CD14-positive monocyte (primary cell): ENCODE results near the gene ZNF688. TPM values are rescaled to one million over a fixed set of nuclear protein-coding genes. Genes with fewer than 3 reads are reported as not detected.
A peak's percentile ranks its signal among the peaks of the same experiment; 100 is the strongest.
"Not testable (repeated sequence)": the region's sequence is repeated elsewhere in the genome, so short reads cannot be mapped to it uniquely, and the experiment has no call there.

Experiments used
- DNase-seq, 3 donors: peaks; one replicate each; pipeline ENCODE4 v3.0.0-alpha.2; 2011 to 2022
- H2AFZ ChIP-seq: 2 replicates; pipeline ENCODE4 v1.6.0; 2012; ENCODE audit warnings: mild to moderate bottlenecking, low read depth, low read length, inconsistent platforms; ENCODE audit not compliant: insufficient read depth, poor library complexity, severe bottlenecking
- H3K27ac ChIP-seq, 2 donors: 1 replicate in 1 of 2; 2 replicates in 1 of 2; pipeline ENCODE4 v1.5.1; 2012 to 2013; ENCODE audit warnings: low read length in 2 of 2, control low read depth in 1 of 2, inconsistent platforms in 1 of 2, low read depth in 1 of 2, mild to moderate bottlenecking in 1 of 2
- H3K27me3 ChIP-seq, 2 donors: one replicate each; pipeline versions ENCODE4 v1.6.0 to v1.6.1; 2011 to 2013; ENCODE audit warnings: low read length in 2 of 2; ENCODE audit not compliant: control insufficient read depth in 2 of 2, insufficient read depth in 2 of 2
- H3K36me3 ChIP-seq, 2 donors: replicated peaks in 1 of 2; 1 replicate in 1 of 2; 2 replicates in 1 of 2; pipeline versions ENCODE4 v1.5.1 to v1.6.1; 2012 to 2013; ENCODE audit warnings: low read length in 2 of 2, control low read depth in 1 of 2, inconsistent platforms in 1 of 2, mild to moderate bottlenecking in 1 of 2; ENCODE audit not compliant: insufficient read depth in 2 of 2, control insufficient read depth in 1 of 2
- H3K4me1 ChIP-seq, 2 donors: 1 replicate in 1 of 2; 2 replicates in 1 of 2; pipeline versions ENCODE4 v1.5.1 to v1.6.1; 2012 to 2013; ENCODE audit warnings: low read length in 2 of 2, control low read depth in 1 of 2, inconsistent platforms in 1 of 2, mild to moderate bottlenecking in 1 of 2, moderate library complexity in 1 of 2; ENCODE audit not compliant: insufficient read depth in 2 of 2, control insufficient read depth in 1 of 2
- H3K4me2 ChIP-seq: replicated peaks from 2 replicates; pipeline ENCODE3; 2012; ENCODE audit warnings: low read length, moderate library complexity, mild to moderate bottlenecking; ENCODE audit not compliant: poor library complexity, severe bottlenecking; ENCODE audit errors: extremely low read depth
- H3K4me3 ChIP-seq, 3 experiments: fragments of 200-600 bp in 1 of 3; sonication (generic) in 1 of 3; replicated peaks in 1 of 3; 1 replicate in 2 of 3; 2 replicates in 1 of 3; pipeline ENCODE4 v1.5.1; 2011 to 2013; ENCODE audit warnings: low read length in 3 of 3, mild to moderate bottlenecking in 3 of 3, control low read depth in 2 of 3, low read depth in 2 of 3, inconsistent platforms in 1 of 3, moderate library complexity in 1 of 3
- H3K79me2 ChIP-seq: 2 replicates; pipeline ENCODE4 v1.6.0; 2012; ENCODE audit warnings: mild to moderate bottlenecking, control low read depth, inconsistent platforms, low read length, moderate library complexity; ENCODE audit not compliant: insufficient read depth
- H3K9ac ChIP-seq: 2 replicates; pipeline ENCODE4 v1.6.0; 2017; ENCODE audit warnings: low read length, mild to moderate bottlenecking; ENCODE audit not compliant: insufficient read depth, poor library complexity, severe bottlenecking
- H3K9me3 ChIP-seq, 2 donors: replicated peaks in 1 of 2; 1 replicate in 1 of 2; 2 replicates in 1 of 2; pipeline versions ENCODE4 v1.5.1 to v1.6.1; 2012 to 2013; ENCODE audit warnings: low read length in 2 of 2, control low read depth in 1 of 2; ENCODE audit not compliant: control insufficient read depth in 1 of 2, insufficient read depth in 1 of 2
- H4K20me1 ChIP-seq: 2 replicates; pipeline ENCODE4 v1.6.0; 2012; ENCODE audit warnings: mild to moderate bottlenecking, low read length, control low read depth, moderate library complexity; ENCODE audit not compliant: insufficient read depth
- H3K27ac Mint-ChIP-seq, 7 donors: one replicate each; pipeline ENCODE4 v1.8.0; 2020; ENCODE audit warnings: mild to moderate bottlenecking in 7 of 7, mixed read lengths in 7 of 7, moderate library complexity in 6 of 7, inconsistent platforms in 2 of 7
- H3K27me3 Mint-ChIP-seq, 3 donors: one replicate each; pipeline ENCODE4 v1.8.0; 2021 to 2022; ENCODE audit warnings: low read depth in 3 of 3, mild to moderate bottlenecking in 3 of 3, mixed read lengths in 3 of 3, moderate library complexity in 3 of 3, inconsistent platforms in 1 of 3
- H3K36me3 Mint-ChIP-seq, 2 donors: one replicate each; pipeline ENCODE4 v1.8.0; 2020; ENCODE audit warnings: mixed read lengths in 2 of 2, inconsistent platforms in 1 of 2, mild to moderate bottlenecking in 1 of 2
- H3K4me1 Mint-ChIP-seq: one replicate; pipeline ENCODE4 v1.8.0; 2020; ENCODE audit warnings: mild to moderate bottlenecking, mixed read lengths
- H3K4me3 Mint-ChIP-seq, 2 donors: one replicate each; pipeline ENCODE4 v1.8.0; 2020; ENCODE audit warnings: mild to moderate bottlenecking in 2 of 2, mixed read lengths in 2 of 2, moderate library complexity in 1 of 2
- H3K9me3 Mint-ChIP-seq, 7 donors: one replicate each; pipeline ENCODE4 v1.8.0; 2020 to 2022; ENCODE audit warnings: mixed read lengths in 7 of 7, mild to moderate bottlenecking in 6 of 7, moderate library complexity in 6 of 7, inconsistent platforms in 2 of 7
- CTCF ChIP-seq: fragments of 200-600 bp; IDR thresholded peaks from one replicate; pipeline ENCODE4 v1.8.0; 2022; ENCODE audit warnings: antibody characterized with exemption, mild to moderate bottlenecking
- WGBS: methylation state at CpG from one replicate; pipeline ENCODE4 v1.1.5; 2013; ENCODE audit warnings: missing lambda C conversion rate; ENCODE audit not compliant: insufficient coverage; 5-methylcytosine and 5-hydroxymethylcytosine counted together
- intact Hi-C, 2 donors: fragments of 100-400 bp; cut with micrococcal nuclease; formaldehyde crosslinking; loops; one replicate each; pipeline versions ENCODE4 v1.15.0 to v1.15.1; 2023
- polyA plus RNA-seq, 3 donors: library from polyadenylated mRNA; depleted of rRNA in 1 of 3; unstranded in 2 of 3; stranded (reverse) in 1 of 3; fragments of 300-500 nt in 2 of 3; fragments of >200 nt in 1 of 3; fragmentation: Illumina TruSeq in 2 of 3; gene quantifications; 1 replicate in 2 of 3; 2 replicates in 1 of 3; pipeline ENCODE4 v1.2.3, GENCODE V29; 2012 to 2021

ZNF688 gene
- polyA plus RNA-seq, 3 donors, result 10.3 to 24.1 (median 18.9) TPM

GRCh38 chr16:30539000-30539964, 32.2 kb downstream of the ZNF688 start:
- no peaks in the 10 kb centered on the region for H3K9me3 Mint-ChIP-seq
- intact Hi-C loops, result loop anchor here in 1 of 2 donors (5.0 kb wide), 1 partner anchor 33 kb away; the partner anchor contains the start of gene ZNF688

GRCh38 chr16:30536391-30537024, 35.0 kb downstream of the ZNF688 start:
- not testable (repeated sequence) for H3K27ac ChIP-seq, H3K9me3 ChIP-seq, H3K9me3 Mint-ChIP-seq, H3K9ac ChIP-seq, H3K27me3 Mint-ChIP-seq, H4K20me1 ChIP-seq, H2AFZ ChIP-seq, H3K4me3 Mint-ChIP-seq, H3K27me3 ChIP-seq
- Histone ChIP-seq H3K79me2 (peaks cover 37% of the 10 kb centered on the region), H3K36me3 (peaks cover 11 to 16% of the 10 kb centered on the region in 2 donors), H3K4me1 (peaks cover 28 to 35% of the 10 kb centered on the region in 2 donors), H3K4me2 (peak overlapping the region; percentile 88), H3K4me3 (peak overlapping the region in 1 of 3 experiments; percentile 87)
- H3K27ac Mint-ChIP-seq, result peak overlapping the region in 5 of 7 donors; percentile 6 to 92 (median 71)
- H3K4me1 Mint-ChIP-seq, result peaks cover 34% of the 10 kb centered on the region
- intact Hi-C loops, result loop anchor here in 1 of 2 donors (5.0 kb wide), 1 partner anchor 36 kb away; the partner anchor contains the start of gene ZNF688
- 66% methylated on average over 7 of the region's 13 CpGs for WGBS
- peaks cover 8 to 20% of the 10 kb centered on the region in 2 donors for H3K36me3 Mint-ChIP-seq
- DNase-seq, result peak in 2 of 3 donors; percentile 31 to 56

More at GRCh38 chr16:30539000-30539964, 32.2 kb downstream of the ZNF688 start:
- TF ChIP-seq CTCF, result no peak
- Histone ChIP-seq H3K9ac (no peak overlapping the region), H3K27me3 (no peaks in the 10 kb centered on the region), H3K4me3 (no peak overlapping the region), H3K27ac (no peak overlapping the region), H3K79me2 (peaks cover 18% of the 10 kb centered on the region), H4K20me1 (no peaks in the 10 kb centered on the region), H3K4me2 (no peak overlapping the region), H2AFZ (no peak overlapping the region), H3K9me3 (no peaks in the 10 kb centered on the region), H3K36me3 (no peaks in the 10 kb centered on the region), H3K4me1 (peaks cover 16 to 21% of the 10 kb centered on the region in 2 donors)
- Mint-ChIP-seq H3K4me1 (peaks cover 25% of the 10 kb centered on the region), H3K27ac (peak overlapping the region in 1 of 7 donors; percentile 11), H3K27me3 (peaks cover 0 to 3% (median 2%) of the 10 kb centered on the region in 3 donors), H3K4me3 (no peak overlapping the region), H3K36me3 (peaks cover 2 to 4% of the 10 kb centered on the region in 2 donors)
- WGBS, result 89% methylated on average over 7 of the region's 8 CpGs
- DNase-seq, result no peak
